Measurements from ENCODE around the gene RPP21.
A peak's percentile ranks its signal among the peaks of the same experiment; 100 is the strongest.

DNA sequence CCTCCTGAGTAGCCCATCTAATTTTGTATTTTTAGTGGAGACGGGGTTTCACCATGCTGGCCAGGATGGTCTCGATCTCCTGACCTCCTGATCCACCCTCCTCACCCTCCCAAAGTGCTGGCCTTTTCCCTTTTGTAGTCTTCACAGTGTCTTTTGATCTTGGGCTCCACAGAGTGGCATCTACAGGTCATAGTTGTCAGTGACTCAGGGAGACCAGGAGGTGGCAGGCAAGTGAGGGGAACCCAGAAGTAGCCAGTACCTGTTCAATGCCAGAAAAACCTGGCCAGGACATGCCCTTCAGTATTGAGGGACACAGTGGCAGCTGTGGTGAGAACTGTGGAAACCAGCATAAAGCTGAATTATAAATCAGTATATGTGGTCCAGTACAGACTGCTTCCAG lies 19.6 kb downstream of the RPP21 start:
- TF ChIP-seq, protein P1, sequence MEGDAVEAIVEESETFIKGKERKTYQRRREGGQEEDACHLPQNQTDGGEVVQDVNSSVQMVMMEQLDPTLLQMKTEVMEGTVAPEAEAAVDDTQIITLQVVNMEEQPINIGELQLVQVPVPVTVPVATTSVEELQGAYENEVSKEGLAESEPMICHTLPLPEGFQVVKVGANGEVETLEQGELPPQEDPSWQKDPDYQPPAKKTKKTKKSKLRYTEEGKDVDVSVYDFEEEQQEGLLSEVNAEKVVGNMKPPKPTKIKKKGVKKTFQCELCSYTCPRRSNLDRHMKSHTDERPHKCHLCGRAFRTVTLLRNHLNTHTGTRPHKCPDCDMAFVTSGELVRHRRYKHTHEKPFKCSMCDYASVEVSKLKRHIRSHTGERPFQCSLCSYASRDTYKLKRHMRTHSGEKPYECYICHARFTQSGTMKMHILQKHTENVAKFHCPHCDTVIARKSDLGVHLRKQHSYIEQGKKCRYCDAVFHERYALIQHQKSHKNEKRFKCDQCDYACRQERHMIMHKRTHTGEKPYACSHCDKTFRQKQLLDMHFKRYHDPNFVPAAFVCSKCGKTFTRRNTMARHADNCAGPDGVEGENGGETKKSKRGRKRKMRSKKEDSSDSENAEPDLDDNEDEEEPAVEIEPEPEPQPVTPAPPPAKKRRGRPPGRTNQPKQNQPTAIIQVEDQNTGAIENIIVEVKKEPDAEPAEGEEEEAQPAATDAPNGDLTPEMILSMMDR (IDR thresholded peaks at IDR 0.05; ENCODE audit: insufficient read depth, low read length, poor library complexity, severe bottlenecking) = peak; percentile 47
- TF ChIP-seq EZH2phosphoT487 (conservative IDR thresholded peaks at IDR 0.05; ENCODE audit: low read length) = no peak

Data from SU-DHL-6 (cell line).